GM18498 (cell line): ENCODE data around the gene GGT5.
"Not testable (repeated sequence)": the region's sequence is repeated elsewhere in the genome, so short reads cannot be mapped to it uniquely, and the experiment has no call there.

ENCODE experiments used
- ATAC-seq: cut with Tn5 transposase; IDR thresholded peaks from one replicate; pipeline ENCODE4 v1.9.1; 2021; ENCODE audit warnings: mild to moderate bottlenecking, moderate library complexity; ENCODE audit not compliant: unreplicated experiment

GGT5 gene

GRCh38 chr22:24263479-24263878, 18.6 kb upstream of the GGT5 start:
- ATAC-seq: not testable (repeated sequence)

- ATAC-seq: not testable (repeated sequence)
Measured at GRCh38 chr22:24262185-24262749, 17.4 kb upstream of the GGT5 start.

GRCh38 chr22:24259459-24259858, 14.6 kb upstream of the GGT5 start:
- ATAC-seq: not testable (repeated sequence)

GRCh38 chr22:24256736-24257135, 11.9 kb upstream of the GGT5 start:
- not testable (repeated sequence) for ATAC-seq

- ATAC-seq: not testable (repeated sequence)
Measured at GRCh38 chr22:24256136-24256535, 11.3 kb upstream of the GGT5 start.

GRCh38 chr22:24253126-24253525, 8.2 kb upstream of the GGT5 start:
- not testable (repeated sequence) for ATAC-seq

- not testable (repeated sequence) for ATAC-seq
Measured at GRCh38 chr22:24251286-24251685, 6.4 kb upstream of the GGT5 start.

GRCh38 chr22:24249413-24249812, 4.5 kb upstream of the GGT5 start:
- not testable (repeated sequence) for ATAC-seq

GRCh38 chr22:24248611-24249010, 3.7 kb upstream of the GGT5 start:
- ATAC-seq: not testable (repeated sequence)

- ATAC-seq: peak; percentile 43
Measured at GRCh38 chr22:24247564-24248344, 2.9 kb upstream of the GGT5 start.

- ATAC-seq: no peak
Measured at GRCh38 chr22:24247011-24247507, 2.2 kb upstream of the GGT5 start.

GRCh38 chr22:24245584-24246561, 991 bp upstream of the GGT5 start:
- ATAC-seq: not testable (repeated sequence)

GRCh38 chr22:24244144-24244787, 616 bp downstream of the GGT5 start:
- no peak for ATAC-seq

GRCh38 chr22:24243417-24243816, 1.5 kb downstream of the GGT5 start:
- ATAC-seq: not testable (repeated sequence)

GRCh38 chr22:24240985-24241692, 3.7 kb downstream of the GGT5 start:
- not testable (repeated sequence) for ATAC-seq

- ATAC-seq: no peak
Measured at GRCh38 chr22:24240381-24240780, 4.5 kb downstream of the GGT5 start.

- ATAC-seq: not testable (repeated sequence)
Measured at GRCh38 chr22:24238101-24238694, 6.7 kb downstream of the GGT5 start.

GRCh38 chr22:24236656-24237055, 8.2 kb downstream of the GGT5 start:
- ATAC-seq: no peak

- ATAC-seq: no peak
Measured at GRCh38 chr22:24235315-24235714, 9.6 kb downstream of the GGT5 start.
